Left lobe of liver (tissue), 2 donors: ENCODE measurements around the gene LONP1. TPM values are rescaled to one million over a fixed set of nuclear protein-coding genes. Genes with fewer than 3 reads are reported as not detected.
"Not testable (repeated sequence)": the region's sequence is repeated elsewhere in the genome, so short reads cannot be mapped to it uniquely, and the experiment has no call there.

ENCODE experiments used
- ATAC-seq: fragments of 200-7000 bp; cut with Tn5 transposase; one replicate; pipeline ENCODE4 v1.9.1; 2020; ENCODE audit warnings: mild to moderate bottlenecking, moderate library complexity
- DNase-seq: peaks from one replicate; pipeline ENCODE4 v3.0.0-alpha.2; 2020; ENCODE audit warnings: low spot score
- total RNA-seq: library from RNA; stranded (reverse); gene quantifications from one replicate; pipeline ENCODE4 v1.2.1, GENCODE V29; 2021
- donor health status: DM: no; HTN: no; CAD: no; lungs with moderate emphysema.
- donor health status: DM: no; HTN: yes; CAD: no.

LONP1 gene
- total RNA-seq, 1 donor from 2014 or later = 68.7 TPM

GRCh38 chr19:5693195-5694166 lies 26.5 kb downstream of the LONP1 start:
- no peak for ATAC-seq
- peak; percentile 47 for DNase-seq

DNA sequence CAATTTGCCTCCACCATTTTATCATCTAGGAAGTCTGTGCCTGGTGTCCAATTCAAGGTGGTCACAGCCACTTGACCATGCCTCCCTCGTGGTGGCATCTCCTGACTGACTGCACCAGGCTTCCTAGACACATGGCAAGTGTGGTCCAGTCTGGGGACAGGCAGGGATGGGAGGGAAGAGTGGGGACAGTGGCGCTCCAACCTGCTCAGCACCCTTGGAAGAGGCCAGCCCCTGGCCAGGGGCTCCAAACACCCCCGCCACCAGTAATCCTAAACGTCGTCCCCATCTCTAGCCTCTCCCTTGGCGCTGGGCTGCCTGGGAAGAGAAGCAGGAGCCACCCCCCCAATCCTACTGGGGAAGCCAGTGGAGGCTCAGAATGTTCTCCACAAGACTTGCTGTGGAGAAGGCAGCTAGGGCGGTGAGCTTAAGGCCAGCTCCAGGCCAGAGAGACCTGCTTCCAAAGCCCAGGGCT lies 27.2 kb downstream of the LONP1 start:
- no peak for DNase-seq

GRCh38 chr19:5691822-5692722 lies 27.9 kb downstream of the LONP1 start:
- ATAC-seq (no peak), DNase-seq (no peak)

More for the DNA sequence above, 27.2 kb downstream of the LONP1 start:
- ATAC-seq = no peak

GRCh38 chr19:5690955-5691821 lies 28.8 kb downstream of the LONP1 start:
- ATAC-seq = no peak

DNA sequence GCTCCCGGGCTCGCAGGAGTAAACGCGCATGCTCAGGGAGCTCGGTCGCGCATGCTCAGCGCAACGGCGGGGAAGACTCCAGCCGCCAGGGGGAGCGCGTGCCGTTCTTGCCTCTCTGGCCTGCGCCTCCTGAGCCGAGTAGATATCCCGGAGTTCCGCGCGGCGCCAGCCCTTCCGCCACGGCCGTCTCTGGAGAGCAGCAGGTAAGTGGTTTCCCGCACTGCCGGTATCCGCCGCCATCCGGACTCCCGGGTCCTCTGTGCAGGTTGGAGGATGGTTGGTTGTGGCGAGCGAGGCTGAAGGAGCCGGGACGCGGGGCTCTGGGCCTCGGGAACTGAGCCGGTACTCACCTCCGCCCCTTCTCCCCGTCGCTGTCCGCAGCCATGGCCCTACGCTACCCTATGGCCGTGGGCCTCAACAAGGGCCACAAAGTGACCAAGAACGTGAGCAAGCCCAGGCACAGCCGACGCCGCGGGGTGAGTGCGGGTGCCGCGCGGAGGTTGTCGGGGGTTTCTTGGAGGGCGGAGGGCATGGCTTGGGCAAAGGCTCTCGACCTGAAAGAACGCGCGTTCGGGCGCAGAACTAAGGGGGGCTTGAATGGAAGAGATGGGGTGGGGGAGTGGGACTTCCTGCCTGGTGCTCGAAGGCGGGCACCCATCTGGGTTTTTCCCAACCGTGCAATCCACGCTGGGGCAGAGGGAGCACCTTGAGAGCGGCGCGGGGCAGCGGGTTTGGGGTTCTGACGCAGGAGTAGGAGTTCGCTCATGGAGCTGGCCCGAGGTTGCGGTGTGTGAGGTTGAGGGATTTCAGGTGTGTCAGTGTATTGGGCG lies 29.6 kb downstream of the LONP1 start, which contains the start of gene RPL36:
Gene RPL36 (plus strand): TSS at position 171 of the 830 bp plus-strand sequence. CDS start 213 bp downstream, at position 384.
- ATAC-seq = peak; percentile 70
- peak; percentile 99 for DNase-seq

More at GRCh38 chr19:5690955-5691821, 28.8 kb downstream of the LONP1 start:
- no peak for DNase-seq

GRCh38 chr19:5688262-5688881 lies 31.6 kb downstream of the LONP1 start:
- ATAC-seq, DNase-seq: not testable (repeated sequence)

- no peak for DNase-seq
- no peak for ATAC-seq
Observed at GRCh38 chr19:5687360-5688198, 32.4 kb downstream of the LONP1 start.

DNA sequence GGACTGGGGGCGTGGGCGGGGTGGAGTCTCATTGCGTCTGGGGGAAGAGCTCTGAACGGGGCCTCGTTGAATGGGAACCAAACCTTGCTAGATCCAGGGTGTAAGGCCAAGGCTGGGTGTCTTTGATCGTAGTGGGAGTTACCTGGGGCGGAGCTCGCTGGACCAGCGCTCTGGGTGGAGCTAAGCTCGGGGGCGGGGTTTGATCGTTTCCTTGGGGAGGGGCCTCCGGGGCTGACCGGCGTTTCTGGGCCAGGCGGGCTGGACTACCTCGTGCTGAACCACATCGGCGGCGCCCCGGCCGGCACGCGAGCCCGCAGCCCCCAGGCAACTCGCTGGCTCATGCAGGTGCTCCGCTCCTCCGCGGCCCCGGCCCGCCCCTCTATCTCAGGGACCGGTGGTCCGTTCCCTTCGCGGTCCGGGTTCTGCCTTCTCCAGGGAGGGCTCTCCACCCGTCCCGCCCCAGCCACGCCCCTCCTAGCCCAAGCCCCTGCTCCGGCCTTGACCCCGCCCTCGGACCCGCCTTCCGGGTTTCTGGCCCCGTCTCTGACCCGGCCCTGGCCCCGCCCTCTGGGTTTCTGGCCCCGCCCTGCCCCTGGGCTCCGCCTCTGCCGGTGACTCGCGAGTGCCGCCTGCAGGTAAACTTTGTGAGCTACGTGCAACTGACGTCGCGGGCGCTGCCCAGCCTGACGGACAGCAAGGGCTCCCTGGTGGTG lies 33.1 kb downstream of the LONP1 start:
- ATAC-seq (peak; percentile 80), DNase-seq (peak; percentile 98)

- ATAC-seq (no peak), DNase-seq (no peak)
Observed at GRCh38 chr19:5686326-5686646, 33.7 kb downstream of the LONP1 start.

GRCh38 chr19:5684694-5685430 lies 35.1 kb downstream of the LONP1 start:
- DNase-seq = no peak

GRCh38 chr19:5683177-5683886 lies 36.6 kb downstream of the LONP1 start:
- DNase-seq (no peak), ATAC-seq (no peak)

More at GRCh38 chr19:5684694-5685430, 35.1 kb downstream of the LONP1 start:
- no peak for ATAC-seq

DNA sequence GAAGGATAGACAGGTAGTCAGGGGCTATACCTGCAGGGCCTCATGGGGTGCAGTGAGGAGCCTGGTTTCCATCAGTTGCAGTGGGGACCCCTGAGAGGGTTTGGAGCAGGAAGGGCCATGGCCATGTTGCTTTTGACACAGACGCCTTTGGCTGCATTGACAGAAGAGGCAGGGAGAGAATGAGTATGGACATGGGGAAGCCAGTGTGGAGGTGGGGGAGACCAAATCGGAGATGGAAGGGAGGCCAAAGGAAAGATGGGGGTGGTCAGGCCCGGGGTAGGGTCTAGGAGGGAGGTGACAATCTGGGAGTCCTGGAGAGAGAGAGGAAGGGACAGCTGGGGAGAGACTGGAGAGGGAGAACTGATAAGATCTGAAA lies 37.9 kb downstream of the LONP1 start:
- DNase-seq = no peak
- no peak for ATAC-seq

DNA sequence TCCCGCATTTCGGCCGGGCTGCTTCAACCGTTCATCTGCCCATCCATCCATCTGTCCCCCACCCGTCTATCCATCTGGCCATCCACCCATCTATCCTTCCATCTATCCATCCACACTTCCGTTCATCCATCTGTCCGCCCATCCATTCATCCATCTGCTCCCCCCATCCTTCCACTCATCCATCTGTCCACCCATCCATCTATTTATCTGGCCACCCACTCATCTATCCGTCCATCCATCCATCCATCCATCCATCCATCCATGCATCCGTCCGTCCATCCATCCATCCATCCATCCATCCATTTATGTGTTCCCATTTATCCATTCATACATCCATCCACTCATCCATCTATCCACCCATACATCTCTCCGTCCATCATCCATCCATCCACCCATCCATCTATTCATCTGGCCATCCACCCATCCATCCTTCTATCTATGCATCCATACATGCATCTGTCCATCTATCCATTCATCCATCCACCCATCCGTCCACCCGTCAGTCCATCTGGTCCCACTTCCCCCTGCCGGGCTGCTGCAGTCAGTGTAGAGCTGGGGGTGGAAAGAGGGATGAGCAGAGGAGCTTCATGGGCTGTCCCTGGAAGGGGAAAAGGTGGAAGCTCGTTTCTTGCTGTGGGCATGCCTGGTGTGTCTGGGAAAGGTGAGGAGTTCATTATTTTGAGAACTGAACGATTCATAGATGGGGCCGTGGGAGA lies 38.4 kb downstream of the LONP1 start:
- DNase-seq (no peak), ATAC-seq (no peak)

GRCh38 chr19:5680437-5681368 lies 39.2 kb downstream of the LONP1 start, which contains the start of the genes HSD11B1L and MICOS13:
HSD11B1L (plus strand) TSS chr19:5681027; CDS start chr19:5684833, 3,806 bp downstream.
MICOS13 (minus strand) TSS chr19:5680516; CDS start chr19:5680486, 30 bp downstream.
- DNase-seq = peak; percentile 99
- peak; percentile 91 for ATAC-seq
